Stomach (tissue), 9 donors: ENCODE measurements around the gene CRYL1. TPM values are rescaled to one million over a fixed set of nuclear protein-coding genes. Genes with fewer than 3 reads are reported as not detected.

Experiments
- DNase-seq, 2 donors: peaks; one replicate each; pipeline versions ENCODE4 v3.0.0 to v3.0.0-alpha.2; 2013 to 2019
- H3K27ac ChIP-seq, 5 donors: fragments of 200-600 bp in 4 of 5; sonication (generic) in 4 of 5; one replicate each; pipeline ENCODE4 v1.5.1; 2013 to 2019; ENCODE audit warnings: mild to moderate bottlenecking in 1 of 5, moderate library complexity in 1 of 5
- H3K27me3 ChIP-seq, 3 donors: fragments of 200-600 bp; sonication (generic); one replicate each; pipeline ENCODE4 v1.5.1; 2017 to 2019; ENCODE audit warnings: mixed run types in 1 of 3
- H3K36me3 ChIP-seq, 4 donors: fragments of 200-600 bp; sonication (generic); 1 replicate in 3 of 4; 2 replicates in 1 of 4; pipeline ENCODE4 v1.5.1; 2016 to 2019
- H3K4me1 ChIP-seq, 4 donors: fragments of 200-600 bp; sonication (generic); one replicate each; pipeline ENCODE4 v1.5.1; 2016 to 2019
- H3K4me3 ChIP-seq, 4 donors: fragments of 200-600 bp; sonication (generic) in 3 of 4; one replicate each; pipeline ENCODE4 v1.5.1; 2016 to 2019; ENCODE audit warnings: mild to moderate bottlenecking in 1 of 4
- H3K9me3 ChIP-seq, 4 donors: fragments of 200-600 bp; sonication (generic); one replicate each; pipeline ENCODE4 v1.5.1; 2016 to 2019
- CTCF ChIP-seq, 7 experiments: fragments of 450-650 bp in 4 of 7; fragments of 200-600 bp in 3 of 7; sonication (generic) in 3 of 7; IDR thresholded peaks; one replicate each; pipeline ENCODE4 v1.5.1; 2016 to 2019; ENCODE audit warnings: antibody characterized with exemption in 7 of 7, control low read depth in 2 of 7, mild to moderate bottlenecking in 1 of 7
- EP300 ChIP-seq: sonication (generic); formaldehyde crosslinking; IDR thresholded peaks from one replicate; pipeline ENCODE4 v1.6.1; 2017; ENCODE audit warnings: antibody characterized with exemption
- POLR2A ChIP-seq, 4 donors: fragments of 450-650 bp; IDR thresholded peaks; one replicate each; pipeline ENCODE4 v1.6.1; 2016; ENCODE audit warnings: antibody characterized with exemption in 4 of 4, control low read depth in 2 of 4, mild to moderate bottlenecking in 1 of 4, moderate library complexity in 1 of 4
- POLR2AphosphoS5 ChIP-seq, 3 donors: sonication (generic); formaldehyde crosslinking; IDR thresholded peaks; one replicate each; pipeline ENCODE4 v1.6.1; 2016; ENCODE audit warnings: antibody characterized with exemption in 3 of 3
- WGBS, 5 donors: extraction: QIAGEN DNeasy Blood & Tissue Kit in 3 of 5; methylation state at CpG; one replicate each; pipeline versions ENCODE4 v1.1.5 to v1.1.7; 2013 to 2018; 5-methylcytosine and 5-hydroxymethylcytosine counted together
- intact Hi-C: fragments of 100-400 bp; cut with DNase I; formaldehyde crosslinking; loops from one replicate; pipeline ENCODE4 v1.15.1; 2023; ENCODE audit warnings: low total_unique reads
- polyA plus RNA-seq, 3 donors: library from polyadenylated mRNA; stranded (reverse); fragments of 200-250 nt; gene quantifications; one replicate each; pipeline ENCODE4 v1.2.3, GENCODE V29; 2013
- total RNA-seq, 5 donors: library from RNA; depleted of rRNA; stranded (reverse); fragments of >200 nt; gene quantifications; one replicate each; pipeline versions ENCODE4 v1.1.0 to v1.2.3, GENCODE V29; 2014 to 2016
- donor health status: healthy with polysubstance abuse.
- donor health status: Bipolar disorder and iron deficiency.
- donor health status: healthy.

Gene CRYL1
- total and polyA plus RNA-seq, 8 donors: 11.6 to 112 (median 38.0) TPM

- intact Hi-C loops: no loop called here
- H3K4me3 ChIP-seq: no peak overlapping the region
- no peaks in the 10 kb centered on the region for H3K27me3 ChIP-seq
- no peak for TF ChIP-seq POLR2AphosphoS5 (IDR thresholded peaks at IDR 0.05)
- no peak for TF ChIP-seq POLR2A (IDR thresholded peaks at IDR 0.05)
- no peak for TF ChIP-seq EP300
- no peak for TF ChIP-seq CTCF (IDR thresholded peaks at IDR 0.05)
- peaks cover 0 to 41% (median 32%) of the 10 kb centered on the region in 4 donors for H3K36me3 ChIP-seq
- peak in 1 of 2 donors; percentile 8 for DNase-seq
- H3K9me3 ChIP-seq: no peaks in the 10 kb centered on the region
- H3K4me1 ChIP-seq: no peaks in the 10 kb centered on the region
- no peak overlapping the region for H3K27ac ChIP-seq
- 87 to 94% (median 91%) methylated on average over 10 of the region's 10 CpGs for WGBS, 5 donors
Measured at GRCh38 chr13:20403826-20404225, 121.8 kb downstream of the CRYL1 start.

GRCh38 chr13:20402881-20403280, 122.8 kb downstream of the CRYL1 start:
- intact Hi-C loops: no loop called here

GRCh38 chr13:20401931-20402856, 123.5 kb downstream of the CRYL1 start:
- 79 to 88% (median 84%) methylated on average over 21 of the region's 21 CpGs for WGBS, 5 donors
- intact Hi-C loops: no loop called here

More at GRCh38 chr13:20402881-20403280, 122.8 kb downstream of the CRYL1 start:
- Histone ChIP-seq H3K4me1 (no peaks in the 10 kb centered on the region), H3K27ac (no peak overlapping the region), H3K27me3 (no peaks in the 10 kb centered on the region), H3K9me3 (no peaks in the 10 kb centered on the region), H3K36me3 (peaks cover 0 to 41% (median 30%) of the 10 kb centered on the region in 4 donors), H3K4me3 (no peak overlapping the region)
- WGBS, 5 donors: 94 to 96% (median 94%) methylated on average over 5 of the region's 5 CpGs
- no peak for TF ChIP-seq POLR2A (IDR thresholded peaks at IDR 0.05)
- TF ChIP-seq EP300: no peak
- no peak for TF ChIP-seq CTCF (IDR thresholded peaks at IDR 0.05)
- no peak for TF ChIP-seq POLR2AphosphoS5 (IDR thresholded peaks at IDR 0.05)
- peak in 1 of 2 donors; percentile 10 for DNase-seq

More at GRCh38 chr13:20401931-20402856, 123.5 kb downstream of the CRYL1 start:
- H3K27ac ChIP-seq: no peak overlapping the region
- DNase-seq: peak in 1 of 2 donors; percentile 15
- no peak overlapping the region for H3K4me3 ChIP-seq
- TF ChIP-seq CTCF (IDR thresholded peaks at IDR 0.05) (no peak), EP300 (no peak), POLR2AphosphoS5 (IDR thresholded peaks at IDR 0.05) (no peak), POLR2A (IDR thresholded peaks at IDR 0.05) (no peak)
- no peaks in the 10 kb centered on the region for H3K9me3 ChIP-seq
- no peaks in the 10 kb centered on the region for H3K4me1 ChIP-seq
- H3K27me3 ChIP-seq: no peaks in the 10 kb centered on the region
- H3K36me3 ChIP-seq: peaks cover 0 to 41% (median 30%) of the 10 kb centered on the region in 4 donors
